ENCODE results near the gene HOXA10. TPM values are rescaled to one million over a fixed set of nuclear protein-coding genes. Genes with fewer than 3 reads are reported as not detected.

The HOXA10 gene
- polyA plus RNA-seq, 3 donors: 1.7 to 18.3 (median 2.3) TPM

DNA sequence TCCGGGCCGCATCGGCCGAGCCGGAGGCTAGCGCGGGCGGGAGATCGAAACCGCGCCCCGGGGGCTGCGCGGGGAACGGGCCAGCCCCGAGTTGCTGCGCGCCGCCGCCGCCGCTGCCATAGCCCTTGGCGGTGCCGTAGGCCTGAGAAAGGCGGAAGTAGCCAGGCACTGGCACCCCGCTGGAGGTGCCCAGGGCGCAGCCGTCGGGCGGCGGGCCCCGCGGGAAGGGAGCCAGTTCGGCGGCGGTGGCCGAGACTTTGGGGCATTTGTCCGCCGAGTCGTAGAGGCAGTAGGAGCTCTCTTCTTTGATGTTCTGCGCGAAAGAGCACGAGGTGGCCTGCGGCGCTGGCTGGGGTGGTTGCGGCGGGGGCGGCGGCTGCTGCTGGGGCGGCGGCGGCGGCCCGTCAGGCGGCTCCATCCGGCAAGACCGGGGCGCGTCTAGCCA lies 587 bp downstream of the HOXA10 start:
- 1% methylated on average over 39 to 59 of the region's 59 CpGs for WGBS, 3 donors
- H3K27ac ChIP-seq (ENCODE audit: low read depth, low read length): no peak overlapping the region

DNA sequence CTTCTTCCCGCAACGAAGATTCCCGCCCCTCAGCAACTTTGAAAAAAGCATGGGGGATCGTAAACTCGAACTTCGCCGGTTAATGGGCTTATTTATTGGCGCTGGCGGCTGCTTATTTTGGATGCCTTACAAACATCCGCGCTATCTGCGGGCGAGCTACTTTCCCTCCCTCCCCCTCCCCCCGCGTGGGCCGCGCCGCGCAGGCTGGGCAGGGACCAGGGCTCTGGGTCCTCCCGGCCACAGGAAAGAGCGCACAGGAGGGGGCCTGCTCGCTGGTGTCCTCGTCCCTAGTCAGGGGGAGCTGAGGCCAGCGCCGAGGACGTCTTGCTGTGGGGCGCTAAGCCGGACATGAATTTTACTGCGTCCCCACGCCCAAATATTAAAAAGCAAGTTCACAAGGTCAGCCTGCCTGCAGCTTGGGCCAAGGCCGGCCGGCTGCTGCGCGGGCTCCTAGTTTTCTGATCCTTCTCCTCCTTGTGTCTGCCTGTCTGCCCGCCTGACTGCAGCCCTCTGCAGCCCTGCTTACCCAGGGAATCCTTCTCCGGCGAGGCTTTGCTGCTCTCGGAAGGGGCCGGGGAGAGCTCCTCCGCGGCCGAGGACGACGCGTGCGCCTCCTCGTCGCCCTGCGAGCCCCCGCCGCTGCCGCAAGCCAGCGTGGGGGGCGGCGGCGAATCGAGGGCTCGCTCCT lies 1.2 kb downstream of the HOXA10 start:
- 2 to 3% (median 2%) methylated on average over 52 to 58 of the region's 58 CpGs for WGBS, 3 donors
- no peak overlapping the region for H3K27ac ChIP-seq (ENCODE audit: low read depth, low read length)

DNA sequence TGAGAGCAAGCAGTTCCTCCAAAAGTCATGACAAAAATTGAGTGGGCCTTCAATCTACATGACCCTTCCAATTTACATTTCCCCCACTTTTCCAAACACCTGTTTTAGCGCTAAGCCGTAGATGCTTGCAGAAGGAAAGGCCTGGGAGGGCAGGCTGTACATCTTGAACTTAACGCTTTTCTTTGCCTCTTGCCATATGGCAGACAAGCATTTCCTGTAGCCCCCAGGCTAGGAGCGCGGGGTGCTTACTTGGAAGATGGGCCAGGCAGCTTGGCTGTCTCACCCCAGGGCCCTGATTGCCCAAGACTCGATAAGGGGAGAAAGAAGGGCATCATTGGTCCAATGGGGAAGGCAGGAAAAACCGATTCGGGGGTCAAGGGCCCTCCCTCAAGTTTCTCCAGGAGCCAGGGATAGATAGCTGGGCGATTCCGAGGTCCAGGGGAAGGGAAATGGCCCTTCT lies 1.8 kb downstream of the HOXA10 start:
- WGBS, 3 donors: 10 to 18% (median 12%) methylated on average over 10 of the region's 10 CpGs

DNA sequence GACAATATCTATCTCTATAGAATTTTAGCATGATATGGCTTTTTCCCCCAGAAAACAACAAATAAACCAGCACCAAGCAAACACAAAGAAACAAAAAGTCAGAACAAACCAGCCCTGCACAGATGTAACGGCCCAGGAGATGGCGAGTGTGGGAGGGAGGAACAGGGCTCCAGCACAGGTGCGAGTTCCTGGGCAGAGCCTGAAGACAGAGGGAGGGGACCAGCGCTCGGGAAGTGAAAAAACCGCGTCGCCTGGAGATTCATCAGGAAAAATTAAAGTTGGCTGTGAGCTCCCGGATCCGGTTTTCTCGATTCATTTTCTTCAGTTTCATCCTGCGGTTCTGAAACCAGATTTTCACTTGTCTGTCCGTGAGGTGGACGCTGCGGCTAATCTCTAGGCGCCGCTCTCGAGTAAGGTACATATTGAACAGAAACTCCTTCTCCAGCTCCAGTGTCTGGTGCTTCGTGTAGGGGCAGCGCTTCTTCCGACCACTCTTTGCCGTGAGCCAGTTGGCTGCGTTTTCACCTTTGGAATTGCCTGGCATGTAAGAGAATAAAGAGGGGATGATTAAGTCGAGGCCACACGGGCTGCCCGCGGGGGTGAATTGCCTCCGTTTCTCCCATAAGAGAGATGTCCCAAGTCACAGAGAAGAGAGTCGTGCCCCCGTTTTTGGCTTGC lies 2.3 kb downstream of the HOXA10 start:
- WGBS, 3 donors: 8 to 24% (median 17%) methylated on average over 30 of the region's 30 CpGs

More for the DNA sequence above, 1.8 kb downstream of the HOXA10 start:
- H3K27ac ChIP-seq (ENCODE audit: low read depth, low read length): no peak overlapping the region

DNA sequence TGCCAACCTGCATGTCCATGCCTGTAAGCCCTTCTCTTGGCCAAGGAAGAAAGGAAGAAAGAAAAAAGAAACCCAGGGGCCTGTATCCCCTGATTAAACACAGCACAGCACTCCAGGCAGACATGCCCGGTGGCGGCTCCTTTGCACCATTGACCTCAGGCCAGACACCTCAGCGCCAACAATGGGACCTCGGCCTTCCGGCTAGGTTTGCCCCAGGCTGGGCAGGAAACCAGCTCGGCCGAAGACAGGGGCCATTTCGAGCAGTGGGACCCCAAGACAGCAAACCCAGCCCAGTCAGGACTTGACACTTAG lies 2.8 kb downstream of the HOXA10 start:
- WGBS, 3 donors: 13 to 28% (median 16%) methylated on average over 8 of the region's 8 CpGs
- H3K27ac ChIP-seq (ENCODE audit: low read depth, low read length): no peak overlapping the region

More for the DNA sequence above, 2.3 kb downstream of the HOXA10 start:
- H3K27ac ChIP-seq (ENCODE audit: low read depth, low read length): no peak overlapping the region

DNA sequence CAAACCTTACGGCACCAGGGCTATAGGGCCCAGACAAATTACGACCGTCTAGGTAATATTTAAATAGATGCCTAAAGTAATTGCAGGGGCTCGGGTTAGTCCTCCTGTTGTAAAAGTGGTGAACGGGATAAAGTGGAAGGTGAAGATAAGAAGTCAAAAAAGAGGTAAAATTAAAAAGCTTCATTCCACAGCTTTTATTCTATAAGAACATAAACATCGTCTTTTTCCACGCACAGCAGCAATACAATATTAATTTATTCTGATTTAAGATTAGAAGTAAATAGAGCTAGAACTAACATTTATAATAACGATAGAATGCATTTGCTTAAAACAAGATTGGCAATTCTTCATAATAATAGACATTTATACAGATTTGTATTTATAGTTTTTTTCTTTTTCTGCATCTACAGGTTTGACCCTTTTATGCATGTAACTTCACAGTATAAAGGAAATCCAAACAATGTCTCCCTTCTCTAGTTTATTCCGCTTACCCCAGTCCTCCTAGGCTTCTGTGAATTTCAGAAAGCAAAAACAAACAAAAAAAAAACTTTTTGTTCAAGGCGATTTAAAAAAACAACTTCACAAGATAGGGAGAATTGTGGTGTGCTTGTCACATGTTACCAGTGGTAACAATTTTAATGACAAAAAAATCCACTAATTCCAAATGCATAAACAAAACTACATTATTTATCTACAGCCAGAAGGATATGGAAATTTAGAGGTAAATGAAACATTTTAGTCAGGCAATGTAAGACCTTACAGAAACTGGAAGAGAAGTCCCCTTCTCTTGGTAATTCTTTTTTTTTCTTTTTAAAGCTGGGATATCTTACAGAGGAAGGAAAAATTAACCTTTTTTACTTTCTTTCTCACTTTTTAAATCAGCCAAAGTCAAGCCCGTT lies 3.4 kb downstream of the HOXA10 start:
- H3K27ac ChIP-seq (ENCODE audit: low read depth, low read length): no peak overlapping the region
- 21 to 35% (median 31%) methylated on average over 11 of the region's 11 CpGs for WGBS, 3 donors

DNA sequence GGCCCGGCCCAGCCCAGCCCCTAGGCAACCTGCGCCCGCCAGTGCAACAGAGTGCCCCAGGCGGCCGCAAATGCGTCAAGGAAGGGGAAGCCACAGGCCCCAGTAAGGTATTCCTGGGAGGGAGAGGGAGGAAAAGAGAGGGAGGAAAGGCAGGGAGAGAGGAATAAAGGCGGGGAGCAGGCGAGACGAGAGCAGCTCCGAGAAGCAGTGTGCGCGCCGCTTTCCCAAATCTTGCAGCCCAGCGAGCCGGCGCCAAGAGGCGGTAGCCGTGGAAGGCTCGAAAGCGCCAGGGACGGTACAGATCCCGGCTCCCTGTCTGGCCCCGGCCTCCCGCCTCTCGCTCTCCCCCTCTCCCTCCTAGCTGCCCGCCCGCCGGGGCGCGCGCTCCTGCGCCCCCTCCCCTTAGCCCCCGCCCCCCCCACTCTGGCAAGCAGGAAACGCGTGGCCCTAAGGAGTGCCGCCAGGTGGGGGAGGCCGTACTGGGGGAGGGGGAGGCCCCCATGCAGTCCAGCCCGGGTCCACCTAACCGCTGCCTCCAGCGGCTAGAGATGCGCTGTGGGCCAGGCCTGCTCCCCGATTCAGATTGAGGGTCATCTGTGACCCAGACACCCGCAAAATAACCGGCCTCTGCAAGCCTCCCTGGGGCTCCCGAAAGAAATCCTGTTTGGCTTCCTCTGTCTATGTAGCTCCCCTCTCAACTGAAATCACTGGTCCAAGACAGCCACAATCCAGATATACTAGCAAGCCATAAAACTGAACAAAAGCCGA lies 4.3 kb downstream of the HOXA10 start:
- no peak overlapping the region for H3K27ac ChIP-seq (ENCODE audit: low read depth, low read length)
- WGBS, 3 donors: 7 to 18% (median 8%) methylated on average over 26 to 44 of the region's 46 CpGs

DNA sequence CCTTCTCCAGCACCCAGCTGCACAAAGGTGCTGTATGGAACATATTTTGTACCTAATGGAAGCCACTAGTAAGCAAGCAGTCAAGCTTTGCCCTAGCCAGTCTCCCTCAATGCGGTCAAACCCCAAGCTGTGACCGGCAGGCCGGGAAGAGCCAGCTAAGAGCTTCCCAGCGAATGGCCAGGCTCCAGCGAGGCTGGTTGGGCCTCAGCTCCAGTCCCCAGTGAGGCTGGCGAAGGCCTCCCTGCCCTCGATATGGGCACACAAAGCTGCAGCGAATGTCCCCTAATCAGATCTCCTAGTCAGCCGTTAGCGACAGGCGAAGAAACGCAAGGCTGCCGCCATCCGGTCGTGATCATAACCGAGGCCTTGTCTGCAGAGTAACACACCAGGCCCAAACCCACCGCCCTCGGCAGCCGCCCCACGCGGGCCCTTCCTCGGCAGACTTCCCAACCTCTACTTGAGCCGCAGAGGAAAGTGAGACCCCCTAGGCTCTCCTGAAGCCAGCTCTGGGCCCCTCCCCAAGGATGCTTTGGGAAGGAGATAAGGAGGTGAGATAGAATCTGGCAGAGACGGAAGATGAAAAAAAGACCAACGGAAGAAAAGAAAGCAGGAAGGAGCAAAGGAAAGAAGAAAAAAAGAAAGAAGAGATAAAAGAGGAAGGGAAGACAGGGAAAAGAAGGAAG lies 5.7 kb downstream of the HOXA10 start:
- H3K27ac ChIP-seq (ENCODE audit: low read depth, low read length): no peak overlapping the region
- WGBS, 3 donors: 17 to 30% (median 26%) methylated on average over 25 of the region's 25 CpGs

DNA sequence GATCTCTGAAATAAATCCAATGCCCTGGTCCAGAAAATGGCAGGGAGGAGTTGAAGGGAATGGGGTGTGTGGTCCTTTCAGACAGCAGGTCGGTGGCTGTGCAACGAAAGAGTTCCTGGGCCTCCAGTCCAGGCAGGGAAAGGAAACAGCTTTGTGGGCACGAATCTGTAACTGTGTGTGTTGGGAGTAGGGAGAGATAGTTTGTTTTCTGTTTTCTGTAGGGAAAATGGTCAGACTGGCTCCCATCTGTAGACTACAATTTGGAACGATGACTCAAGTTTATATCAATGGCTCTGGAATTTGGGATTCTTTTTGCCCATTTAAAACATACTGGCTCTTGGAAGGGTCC lies 6.2 kb downstream of the HOXA10 start:
- 26 to 39% (median 35%) methylated on average over 4 of the region's 4 CpGs for WGBS, 3 donors
- no peak overlapping the region for H3K27ac ChIP-seq (ENCODE audit: low read depth, low read length)

DNA sequence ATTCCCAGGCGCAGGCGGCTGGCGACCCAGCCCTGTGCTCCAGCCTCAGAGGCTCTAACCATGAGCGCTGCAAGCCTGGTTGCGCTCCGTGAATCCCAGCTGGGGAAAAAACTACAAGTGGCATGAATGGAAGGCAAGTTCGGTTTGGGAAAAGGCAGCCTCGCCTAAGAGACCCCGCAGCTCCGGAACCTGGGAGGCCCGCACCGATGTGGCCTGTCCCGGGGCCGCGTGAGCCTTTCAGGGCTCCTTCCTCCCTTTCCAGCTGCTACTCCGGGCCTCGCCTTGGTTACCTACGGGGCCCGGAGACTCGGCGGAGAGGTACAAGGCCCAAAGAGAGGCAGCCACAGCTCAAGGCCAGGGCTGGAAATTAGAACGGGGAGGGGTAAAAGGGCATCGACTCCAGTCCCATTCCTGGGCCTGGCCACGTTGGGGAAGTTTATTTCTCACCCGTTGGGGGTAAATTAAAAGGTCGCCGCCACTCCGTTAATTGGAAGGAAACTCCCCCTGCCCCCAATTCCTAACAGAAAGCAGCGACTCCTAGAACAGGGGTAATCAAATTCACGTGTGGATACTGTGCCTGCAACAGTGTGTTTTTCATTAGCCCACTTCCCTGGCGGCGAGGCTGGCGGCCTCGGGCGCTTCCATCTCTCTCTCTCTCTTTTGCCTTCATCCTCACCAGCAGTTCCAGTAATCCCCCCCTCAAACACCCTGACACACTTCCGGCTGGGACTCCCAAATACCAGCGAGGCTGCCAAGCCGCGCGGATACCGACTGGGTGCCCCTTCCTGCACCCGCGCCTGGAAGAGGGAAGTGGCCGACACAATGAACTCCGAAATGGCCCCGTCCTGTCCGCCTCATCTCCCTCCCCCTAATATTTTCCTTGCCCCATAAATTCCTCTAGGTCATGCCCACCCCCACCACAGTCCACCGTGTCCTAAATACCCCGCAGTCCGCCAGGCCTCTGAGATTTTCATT lies 7.3 kb downstream of the HOXA10 start:
- WGBS, 3 donors: 13 to 31% (median 19%) methylated on average over 50 of the region's 50 CpGs
- no peak overlapping the region for H3K27ac ChIP-seq (ENCODE audit: low read depth, low read length)

DNA sequence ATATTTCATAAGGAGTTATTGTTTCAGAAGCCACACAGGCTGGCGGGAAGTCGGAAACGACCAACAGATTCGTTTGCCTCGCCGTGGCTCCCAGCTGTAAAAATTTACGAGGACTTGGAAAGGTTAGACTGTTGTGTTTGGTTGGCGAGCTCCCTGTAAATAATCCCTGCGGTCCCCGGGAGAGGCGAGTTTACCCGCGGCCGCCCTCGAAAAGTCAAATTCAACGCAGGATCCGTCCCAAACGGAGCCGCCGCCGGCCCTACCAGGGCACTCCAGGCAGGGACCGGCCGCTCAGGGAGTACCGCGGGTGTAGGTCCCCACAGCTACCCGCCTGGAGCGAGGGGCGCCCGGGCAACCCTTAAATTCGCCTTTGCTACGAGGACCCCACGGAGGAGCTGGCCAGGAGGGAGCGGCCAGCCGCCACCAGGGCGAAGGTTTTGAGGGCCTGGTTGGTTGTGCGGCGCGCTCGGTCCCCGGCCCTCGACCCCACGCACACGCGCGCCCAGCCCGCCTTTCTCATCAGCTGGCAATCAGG lies 8.1 kb downstream of the HOXA10 start:
- H3K27ac ChIP-seq (ENCODE audit: low read depth, low read length): no peak overlapping the region
- 5 to 12% (median 11%) methylated on average over 42 to 46 of the region's 46 CpGs for WGBS, 3 donors

DNA sequence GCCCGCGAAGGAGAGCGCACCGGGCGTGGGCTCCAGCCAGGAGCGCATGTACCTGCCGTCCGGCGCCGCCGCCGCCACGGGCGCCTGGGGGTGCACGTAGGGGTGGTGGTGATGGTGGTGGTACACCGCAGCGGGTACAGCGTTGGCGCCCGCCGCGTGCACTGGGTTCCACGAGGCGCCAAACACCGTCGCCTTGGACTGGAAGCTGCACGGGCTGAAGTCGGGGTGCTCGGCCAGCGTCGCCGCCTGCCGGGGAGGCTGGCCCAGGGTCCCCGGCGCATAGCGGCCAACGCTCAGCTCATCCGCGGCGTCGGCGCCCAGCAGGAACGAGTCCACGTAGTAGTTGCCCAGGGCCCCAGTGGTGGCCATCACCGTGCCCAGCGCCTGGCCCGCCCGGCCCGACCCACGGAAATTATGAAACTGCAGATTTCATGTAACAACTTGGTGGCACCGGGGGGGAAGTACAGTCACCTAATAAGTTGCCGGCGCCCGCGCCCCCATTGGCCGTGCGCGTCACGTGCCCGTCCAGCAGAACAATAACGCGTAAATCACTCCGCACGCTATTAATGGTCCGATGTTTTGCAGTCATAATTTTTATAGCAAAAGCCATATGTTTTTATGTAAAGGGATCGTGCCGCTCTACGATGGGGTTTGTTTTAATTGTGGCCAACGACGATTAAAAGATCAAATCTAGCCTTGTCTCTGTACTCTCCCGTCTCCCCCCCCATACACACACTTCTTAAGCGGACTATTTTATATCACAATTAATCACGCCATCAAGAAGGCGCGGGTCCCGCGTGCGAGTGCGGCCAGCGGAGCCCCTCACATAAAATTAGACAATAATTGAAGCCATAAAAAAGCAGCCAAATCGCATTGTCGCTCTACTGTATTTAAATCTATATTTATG lies 8.8 kb downstream of the HOXA10 start, which contains the start of gene HOXA9:
Gene HOXA9 (minus strand): TSS at position 449 of the 907 bp plus-strand sequence. CDS start 80 bp downstream, at position 369.
- no peak within 1 kb of the TSS for H3K27ac ChIP-seq (ENCODE audit: low read depth, low read length)
- WGBS, 3 donors: 2 to 5% (median 5%) methylated on average over 75 to 82 of the region's 82 CpGs

DNA sequence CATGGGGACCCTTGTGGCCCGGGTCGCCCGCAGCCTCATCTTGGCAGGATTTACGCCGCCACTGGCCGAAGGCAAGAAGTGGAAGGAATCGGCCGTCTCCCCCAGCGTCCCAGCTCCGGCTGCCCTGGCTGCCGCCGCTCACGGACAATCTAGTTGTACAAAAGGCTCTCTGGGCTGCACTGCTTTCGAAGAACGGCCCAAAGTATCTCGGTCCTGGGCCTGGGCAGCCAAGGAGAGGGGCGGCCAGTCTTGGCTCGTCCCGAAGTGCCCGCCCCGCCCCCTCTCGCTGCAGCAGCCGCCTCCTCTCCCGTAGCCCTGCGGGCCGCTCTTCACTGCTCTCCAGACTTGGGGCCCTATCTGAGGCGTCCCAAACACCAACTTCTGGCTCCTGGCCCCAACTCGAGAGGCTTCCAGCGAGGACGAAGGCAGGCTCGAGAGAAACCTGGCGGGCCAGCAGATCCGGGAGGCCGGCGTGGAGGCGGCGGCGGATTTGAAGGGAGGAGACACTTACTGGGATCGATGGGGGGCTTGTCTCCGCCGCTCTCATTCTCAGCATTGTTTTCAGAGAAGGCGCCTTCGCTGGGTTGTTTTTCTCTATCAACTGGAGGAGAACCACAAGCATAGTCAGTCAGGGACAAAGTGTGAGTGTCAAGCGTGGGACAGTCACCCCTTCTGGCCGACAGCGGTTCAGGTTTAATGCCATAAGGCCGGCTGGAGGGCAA lies 9.6 kb downstream of the HOXA10 start:
- H3K27ac ChIP-seq (ENCODE audit: low read depth, low read length): no peak overlapping the region
- 5 to 11% (median 10%) methylated on average over 46 to 47 of the region's 47 CpGs for whole genome bisulfite sequencing, 3 donors

DNA sequence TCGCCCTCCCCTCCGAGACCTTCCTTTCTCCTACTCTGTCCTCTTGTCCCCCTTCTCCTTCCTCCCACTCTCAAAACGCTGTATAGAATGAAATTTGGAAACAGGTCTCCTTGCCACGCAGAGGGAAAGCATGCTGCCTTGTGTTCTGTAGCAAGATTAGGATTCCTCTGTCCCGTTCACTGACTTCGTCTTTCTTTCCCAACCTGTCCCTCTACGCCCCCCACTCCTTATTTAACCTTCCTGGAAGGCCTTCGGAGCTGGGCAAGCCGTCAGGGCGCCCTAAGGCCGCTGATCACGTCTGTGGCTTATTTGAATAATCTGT lies 10.1 kb downstream of the HOXA10 start:
- WGBS, 3 donors: 20 to 39% (median 25%) methylated on average over 12 of the region's 12 CpGs
- no peak overlapping the region for H3K27ac ChIP-seq (ENCODE audit: low read depth, low read length)
